GM12874 (cell line): Measurements from ENCODE around the gene KLKB1.

ENCODE experiments used
- CTCF ChIP-seq: IDR thresholded peaks from 2 replicates; pipeline ENCODE4 v1.5.1; 2011; ENCODE audit warnings: low read depth, mild to moderate bottlenecking, control low read depth, low read length, moderate library complexity; ENCODE audit not compliant: insufficient read depth

Gene KLKB1

GRCh38 chr4:186204686-186205085 lies 22.6 kb upstream of the KLKB1 start:
- no peak for TF ChIP-seq CTCF

GRCh38 chr4:186205156-186205555 lies 22.2 kb upstream of the KLKB1 start:
- no peak for TF ChIP-seq CTCF

GRCh38 chr4:186216465-186217024 lies 10.8 kb upstream of the KLKB1 start:
- no peak for TF ChIP-seq CTCF

- no peak for TF ChIP-seq CTCF
Observed at GRCh38 chr4:186217733-186218293, 9.5 kb upstream of the KLKB1 start.

- no peak for TF ChIP-seq CTCF
Observed at GRCh38 chr4:186221624-186222023, 5.7 kb upstream of the KLKB1 start.

GRCh38 chr4:186225848-186226247 lies 1.5 kb upstream of the KLKB1 start:
- no peak for TF ChIP-seq CTCF

- TF ChIP-seq CTCF: no peak
Observed at GRCh38 chr4:186226521-186227189, 652 bp upstream of the KLKB1 start.
